B cell (primary cell): ENCODE results near the gene URM1. TPM values are rescaled to one million over a fixed set of nuclear protein-coding genes. Genes with fewer than 3 reads are reported as not detected.

Experiments
- ATAC-seq: fragments of 200-7000 bp; cut with Tn5 transposase; one replicate; pipeline ENCODE4 v1.10.0; 2021; ENCODE audit warnings: low read depth, mild to moderate bottlenecking, moderate number of reproducible peaks, moderate library complexity
- CTCF ChIA-PET: fragments of 350-600 bp; sonication (Branson Sonifier 250); formaldehyde crosslinking; loops from one replicate; lab custom pipeline; 2021; ENCODE audit warnings: antibody characterized with exemption, inconsistent platforms; lab: Charles Lee
- POLR2A ChIA-PET: fragments of 350-600 bp; sonication (Branson Sonifier 250); formaldehyde crosslinking; loops from one replicate; lab custom pipeline; 2021; ENCODE audit warnings: antibody characterized with exemption; lab: Charles Lee
- DNase-seq: peaks from one replicate; pipeline ENCODE4 v3.0.0; 2013
- H2AFZ ChIP-seq: 2 replicates; pipeline ENCODE4 v1.6.1; 2012; ENCODE audit warnings: mild to moderate bottlenecking, low read depth, low read length; ENCODE audit not compliant: insufficient read depth, poor library complexity, severe bottlenecking
- H3K27ac ChIP-seq, 2 donors: 1 replicate in 1 of 2; 2 replicates in 1 of 2; pipeline ENCODE4 v1.5.1; 2012 to 2013; ENCODE audit warnings: low read length in 2 of 2, mild to moderate bottlenecking in 2 of 2, moderate library complexity in 1 of 2
- H3K27me3 ChIP-seq, 4 experiments: fragments of 200-600 bp in 1 of 4; sonication (generic) in 1 of 4; replicated peaks in 1 of 4; 1 replicate in 2 of 4; 2 replicates in 2 of 4; pipeline versions ENCODE4 v1.6.1 to v1.7.0; 2013 to 2016; ENCODE audit warnings: low read length in 3 of 4, mild to moderate bottlenecking in 2 of 4, mixed read lengths in 1 of 4, moderate library complexity in 1 of 4; ENCODE audit not compliant: insufficient read depth in 4 of 4, control insufficient read depth in 3 of 4; ENCODE audit errors: control extremely low read depth in 1 of 4
- H3K36me3 ChIP-seq, 2 experiments: replicated peaks in 1 of 2; 1 replicate in 1 of 2; 2 replicates in 1 of 2; pipeline versions ENCODE4 v1.6.1 to v1.7.1; 2013; ENCODE audit warnings: low read length in 1 of 2; ENCODE audit not compliant: insufficient read depth in 2 of 2, control insufficient read depth in 1 of 2; ENCODE audit errors: control extremely low read depth in 1 of 2, extremely low read depth in 1 of 2
- H3K4me1 ChIP-seq, 2 donors: fragments of 200-600 bp in 1 of 2; sonication (generic) in 1 of 2; 1 replicate in 1 of 2; 2 replicates in 1 of 2; pipeline versions ENCODE4 v1.5.1 to v1.6.1; 2013 to 2017; ENCODE audit warnings: low read length in 2 of 2; ENCODE audit not compliant: control insufficient read depth in 2 of 2, insufficient read depth in 2 of 2
- H3K4me2 ChIP-seq: replicated peaks from 2 replicates; pipeline ENCODE3; 2012; ENCODE audit warnings: mild to moderate bottlenecking, low read depth, low read length; ENCODE audit not compliant: poor library complexity, severe bottlenecking
- H3K4me3 ChIP-seq, 5 experiments: fragments of 200-600 bp in 1 of 5; sonication (generic) in 1 of 5; 1 replicate in 3 of 5; 2 replicates in 2 of 5; pipeline versions ENCODE4 v1.5.1 to v1.7.0; 2011 to 2016; ENCODE audit warnings: low read length in 4 of 5, mild to moderate bottlenecking in 4 of 5, low read depth in 2 of 5, control low read depth in 1 of 5, moderate library complexity in 1 of 5; ENCODE audit not compliant: insufficient read depth in 1 of 5; ENCODE audit errors: control extremely low read depth in 1 of 5, extremely low read depth in 1 of 5
- H3K79me2 ChIP-seq: fragments of 200-600 bp; sonication (generic); one replicate; pipeline ENCODE4 v1.6.0; 2016; ENCODE audit warnings: low read length; ENCODE audit not compliant: control insufficient read depth, insufficient read depth
- H3K9ac ChIP-seq: fragments of 200-600 bp; sonication (generic); 2 replicates; pipeline ENCODE4 v1.6.1; 2017; ENCODE audit warnings: mild to moderate bottlenecking, low read length, moderate library complexity
- H3K9me3 ChIP-seq, 3 donors: one replicate each; pipeline versions ENCODE4 v1.6.1 to v1.7.1; 2013; ENCODE audit warnings: low read length in 2 of 3; ENCODE audit not compliant: control insufficient read depth in 2 of 3, insufficient read depth in 1 of 3; ENCODE audit errors: control extremely low read depth in 1 of 3
- H4K20me1 ChIP-seq: 2 replicates; pipeline ENCODE4 v1.6.0; 2012; ENCODE audit warnings: mild to moderate bottlenecking, low read length; ENCODE audit not compliant: insufficient read depth, control insufficient read depth, poor library complexity, severe bottlenecking
- H3K27ac Mint-ChIP-seq: one replicate; pipeline ENCODE4 v1.8.0; 2021; ENCODE audit warnings: mixed read lengths
- H3K27me3 Mint-ChIP-seq: one replicate; pipeline ENCODE4 v1.8.0; 2021; ENCODE audit warnings: mixed read lengths
- H3K4me1 Mint-ChIP-seq: one replicate; pipeline ENCODE4 v1.8.0; 2021; ENCODE audit warnings: mixed read lengths
- H3K4me3 Mint-ChIP-seq: one replicate; pipeline ENCODE4 v1.8.0; 2021; ENCODE audit warnings: mixed read lengths
- H3K9me3 Mint-ChIP-seq: one replicate; pipeline ENCODE4 v1.8.0; 2022; ENCODE audit warnings: mixed read lengths; ENCODE audit not compliant: insufficient read depth
- EZH2 ChIP-seq: IDR thresholded peaks from 2 replicates; pipeline ENCODE4 v1.6.1; 2012; ENCODE audit warnings: borderline replicate concordance, low read depth, mild to moderate bottlenecking, moderate library complexity, low read length; ENCODE audit not compliant: insufficient read depth, poor library complexity, severe bottlenecking
- WGBS: methylation state at CpG from one replicate; pipeline ENCODE4 v1.1.5; 2013; ENCODE audit warnings: missing lambda C conversion rate; ENCODE audit not compliant: insufficient coverage; 5-methylcytosine and 5-hydroxymethylcytosine counted together
- intact Hi-C: fragments of 100-400 bp; cut with micrococcal nuclease; formaldehyde crosslinking; loops from one replicate; pipeline ENCODE4 v1.10.0; 2022
- polyA plus RNA-seq: library from polyadenylated mRNA; depleted of rRNA; stranded (reverse); fragments of >200 nt; gene quantifications from 2 replicates; pipeline ENCODE4 v1.2.3, GENCODE V29; 2012
- total RNA-seq, 2 donors: library from RNA; stranded (reverse); fragments of 120-200 nt in 1 of 2; gene quantifications; 1 replicate in 1 of 2; 2 replicates in 1 of 2; pipeline versions ENCODE4 v1.2.3 to v1.2.4, GENCODE V29; 2013 to 2022
- TF ChIP-seq, protein P1 (sequence below): fragments of 200-600 bp; IDR thresholded peaks from one replicate; pipeline ENCODE4 v1.8.0; 2022; ENCODE audit warnings: antibody characterized with exemption, mild to moderate bottlenecking

URM1 gene
- total and polyA plus RNA-seq, 2 donors (not counting 1 experiment from before 2014, with no cell fraction given) = 40.3 to 43.8 TPM

DNA sequence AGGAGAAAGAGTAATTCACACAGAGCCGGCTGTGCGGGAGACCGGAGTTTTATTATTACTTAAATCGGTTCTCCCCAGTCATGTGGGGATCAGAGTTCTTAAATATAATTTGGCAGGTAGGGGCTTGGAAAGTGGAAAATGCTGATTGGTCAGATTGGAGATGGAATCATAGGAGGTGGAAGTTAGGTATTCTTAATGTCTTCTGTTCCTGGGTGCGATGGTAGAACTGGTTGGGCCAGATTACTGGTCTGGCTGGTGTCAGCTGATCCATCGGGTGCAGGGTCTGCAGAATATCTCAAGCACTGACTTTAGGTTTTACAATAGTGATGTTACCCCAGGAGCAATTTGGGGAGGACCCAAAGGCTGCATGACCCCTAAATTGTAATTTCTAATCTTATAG, 44.8 kb downstream of the URM1 start:
- Histone ChIP-seq H3K36me3 (no peaks in the 10 kb centered on the region), H4K20me1 (no peaks in the 10 kb centered on the region), H3K4me1 (peaks cover 13 to 15% of the 10 kb centered on the region in 2 donors), H3K27me3 (peaks cover 0 to 41% (median 11%) of the 10 kb centered on the region in 4 experiments), H3K9ac (no peak overlapping the region), H3K4me3 (no peak overlapping the region), H2AFZ (no peak overlapping the region), H3K79me2 (no peaks in the 10 kb centered on the region), H3K9me3 (peaks cover 0 to 9% (median 0%) of the 10 kb centered on the region in 3 donors), H3K27ac (no peak overlapping the region), H3K4me2 (no peak overlapping the region)
- TF ChIP-seq, protein P1, sequence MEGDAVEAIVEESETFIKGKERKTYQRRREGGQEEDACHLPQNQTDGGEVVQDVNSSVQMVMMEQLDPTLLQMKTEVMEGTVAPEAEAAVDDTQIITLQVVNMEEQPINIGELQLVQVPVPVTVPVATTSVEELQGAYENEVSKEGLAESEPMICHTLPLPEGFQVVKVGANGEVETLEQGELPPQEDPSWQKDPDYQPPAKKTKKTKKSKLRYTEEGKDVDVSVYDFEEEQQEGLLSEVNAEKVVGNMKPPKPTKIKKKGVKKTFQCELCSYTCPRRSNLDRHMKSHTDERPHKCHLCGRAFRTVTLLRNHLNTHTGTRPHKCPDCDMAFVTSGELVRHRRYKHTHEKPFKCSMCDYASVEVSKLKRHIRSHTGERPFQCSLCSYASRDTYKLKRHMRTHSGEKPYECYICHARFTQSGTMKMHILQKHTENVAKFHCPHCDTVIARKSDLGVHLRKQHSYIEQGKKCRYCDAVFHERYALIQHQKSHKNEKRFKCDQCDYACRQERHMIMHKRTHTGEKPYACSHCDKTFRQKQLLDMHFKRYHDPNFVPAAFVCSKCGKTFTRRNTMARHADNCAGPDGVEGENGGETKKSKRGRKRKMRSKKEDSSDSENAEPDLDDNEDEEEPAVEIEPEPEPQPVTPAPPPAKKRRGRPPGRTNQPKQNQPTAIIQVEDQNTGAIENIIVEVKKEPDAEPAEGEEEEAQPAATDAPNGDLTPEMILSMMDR = no peak
- no peak for TF ChIP-seq EZH2
- intact Hi-C loops = loop anchor here (10.0 kb wide), 1 partner anchor 121 kb away; no protein-coding TSS in a partner anchor
- no peak for DNase-seq
- Mint-ChIP-seq H3K27me3 (peaks cover 41% of the 10 kb centered on the region), H3K4me1 (peaks cover 7% of the 10 kb centered on the region), H3K4me3 (no peak overlapping the region), H3K9me3 (no peaks in the 10 kb centered on the region), H3K27ac (no peak overlapping the region)
- no peak for ATAC-seq
- POLR2A ChIA-PET = no interaction called here
- CTCF ChIA-PET = no interaction called here
- 71% methylated on average over 5 of the region's 6 CpGs for WGBS

DNA sequence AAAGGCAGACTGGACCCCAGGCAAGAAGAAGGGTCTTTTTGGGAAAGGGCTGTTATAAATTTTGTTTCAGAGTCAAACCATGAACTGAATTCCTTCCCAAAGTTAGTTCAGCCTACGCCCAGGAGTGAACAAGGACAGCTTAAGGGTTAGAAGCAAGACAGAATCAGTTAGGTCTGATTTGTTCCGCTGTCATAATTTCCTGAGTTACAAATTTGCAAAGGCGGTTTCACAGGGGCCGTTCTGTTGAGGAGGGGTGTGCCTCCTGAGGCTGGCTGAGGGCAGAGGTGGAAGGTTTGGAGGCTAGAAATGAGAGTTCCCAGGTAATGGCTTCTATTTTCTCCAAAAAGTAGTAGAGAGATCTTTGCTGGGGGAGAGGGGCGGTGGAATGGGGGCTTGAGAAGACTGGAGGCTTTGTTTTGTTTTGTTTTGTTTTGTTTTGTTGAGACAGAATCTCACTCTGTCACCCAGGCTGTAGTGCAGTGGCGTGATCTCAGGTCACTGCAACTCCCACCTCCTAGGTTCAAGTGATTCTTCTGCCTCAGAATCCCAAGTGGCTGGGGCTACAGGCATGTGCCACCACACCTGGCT, 45.4 kb downstream of the URM1 start:
- 38% methylated on average over 4 of the region's 6 CpGs for WGBS
- ChIA-PET POLR2A (no interaction called here), CTCF (no interaction called here)
- Mint-ChIP-seq H3K27ac (no peak overlapping the region), H3K9me3 (no peaks in the 10 kb centered on the region), H3K27me3 (peaks cover 36% of the 10 kb centered on the region), H3K4me1 (peaks cover 7% of the 10 kb centered on the region), H3K4me3 (no peak overlapping the region)
- TF ChIP-seq, protein P1 = no peak
- no peak for TF ChIP-seq EZH2
- Histone ChIP-seq H3K27ac (no peak overlapping the region), H3K79me2 (no peaks in the 10 kb centered on the region), H3K27me3 (peaks cover 0 to 41% (median 11%) of the 10 kb centered on the region in 4 experiments), H3K4me2 (no peak overlapping the region), H3K4me3 (no peak overlapping the region), H2AFZ (no peak overlapping the region), H3K36me3 (no peaks in the 10 kb centered on the region), H3K4me1 (peaks cover 18 to 20% of the 10 kb centered on the region in 2 donors), H4K20me1 (no peaks in the 10 kb centered on the region), H3K9me3 (peaks cover 0 to 12% (median 0%) of the 10 kb centered on the region in 3 donors), H3K9ac (no peak overlapping the region)
- intact Hi-C loops = loop anchor here (10.0 kb wide), 1 partner anchor 122 kb away; no protein-coding TSS in a partner anchor
- ATAC-seq (no peak), DNase-seq (no peak)
